Panc1 (cell line): ENCODE measurements around the gene GCH1.

Experiments used
- POLR2AphosphoS5 ChIP-seq: IDR thresholded peaks from 2 replicates; pipeline ENCODE4 v1.6.1; 2012; ENCODE audit warnings: mild to moderate bottlenecking, low read depth, low read length, moderate library complexity
- SIN3A ChIP-seq: IDR thresholded peaks from 2 replicates; pipeline ENCODE4 v1.6.1; 2012; ENCODE audit warnings: low read depth, mild to moderate bottlenecking, low read length, moderate library complexity, borderline replicate concordance; ENCODE audit not compliant: insufficient read depth
- TCF7L2 ChIP-seq: IDR thresholded peaks from 2 replicates; pipeline ENCODE4 v1.6.1; 2011; ENCODE audit warnings: mild to moderate bottlenecking, low read depth, low read length, inconsistent platforms
- TF ChIP-seq, protein P1 (sequence below): fragments of 450-650 bp; IDR thresholded peaks from 2 replicates; pipeline ENCODE4 v1.5.1; 2017; ENCODE audit warnings: mild to moderate bottlenecking
- TF ChIP-seq, protein P2 (sequence below), 2 experiments: IDR thresholded peaks; 2 replicates each; pipeline ENCODE4 v1.6.1; 2011 to 2012; ENCODE audit warnings: low read depth in 2 of 2, control low read depth in 1 of 2, low read length in 1 of 2, mild to moderate bottlenecking in 1 of 2, moderate library complexity in 1 of 2; ENCODE audit not compliant: insufficient read depth in 1 of 2

GRCh38 chr14:54881761-54882401 is 20.7 kb downstream of the GCH1 start:
- TF ChIP-seq, protein P1, sequence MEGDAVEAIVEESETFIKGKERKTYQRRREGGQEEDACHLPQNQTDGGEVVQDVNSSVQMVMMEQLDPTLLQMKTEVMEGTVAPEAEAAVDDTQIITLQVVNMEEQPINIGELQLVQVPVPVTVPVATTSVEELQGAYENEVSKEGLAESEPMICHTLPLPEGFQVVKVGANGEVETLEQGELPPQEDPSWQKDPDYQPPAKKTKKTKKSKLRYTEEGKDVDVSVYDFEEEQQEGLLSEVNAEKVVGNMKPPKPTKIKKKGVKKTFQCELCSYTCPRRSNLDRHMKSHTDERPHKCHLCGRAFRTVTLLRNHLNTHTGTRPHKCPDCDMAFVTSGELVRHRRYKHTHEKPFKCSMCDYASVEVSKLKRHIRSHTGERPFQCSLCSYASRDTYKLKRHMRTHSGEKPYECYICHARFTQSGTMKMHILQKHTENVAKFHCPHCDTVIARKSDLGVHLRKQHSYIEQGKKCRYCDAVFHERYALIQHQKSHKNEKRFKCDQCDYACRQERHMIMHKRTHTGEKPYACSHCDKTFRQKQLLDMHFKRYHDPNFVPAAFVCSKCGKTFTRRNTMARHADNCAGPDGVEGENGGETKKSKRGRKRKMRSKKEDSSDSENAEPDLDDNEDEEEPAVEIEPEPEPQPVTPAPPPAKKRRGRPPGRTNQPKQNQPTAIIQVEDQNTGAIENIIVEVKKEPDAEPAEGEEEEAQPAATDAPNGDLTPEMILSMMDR = no peak
- TF ChIP-seq POLR2AphosphoS5 (no peak), SIN3A (no peak), TCF7L2 (no peak)
- TF ChIP-seq, protein P2, sequence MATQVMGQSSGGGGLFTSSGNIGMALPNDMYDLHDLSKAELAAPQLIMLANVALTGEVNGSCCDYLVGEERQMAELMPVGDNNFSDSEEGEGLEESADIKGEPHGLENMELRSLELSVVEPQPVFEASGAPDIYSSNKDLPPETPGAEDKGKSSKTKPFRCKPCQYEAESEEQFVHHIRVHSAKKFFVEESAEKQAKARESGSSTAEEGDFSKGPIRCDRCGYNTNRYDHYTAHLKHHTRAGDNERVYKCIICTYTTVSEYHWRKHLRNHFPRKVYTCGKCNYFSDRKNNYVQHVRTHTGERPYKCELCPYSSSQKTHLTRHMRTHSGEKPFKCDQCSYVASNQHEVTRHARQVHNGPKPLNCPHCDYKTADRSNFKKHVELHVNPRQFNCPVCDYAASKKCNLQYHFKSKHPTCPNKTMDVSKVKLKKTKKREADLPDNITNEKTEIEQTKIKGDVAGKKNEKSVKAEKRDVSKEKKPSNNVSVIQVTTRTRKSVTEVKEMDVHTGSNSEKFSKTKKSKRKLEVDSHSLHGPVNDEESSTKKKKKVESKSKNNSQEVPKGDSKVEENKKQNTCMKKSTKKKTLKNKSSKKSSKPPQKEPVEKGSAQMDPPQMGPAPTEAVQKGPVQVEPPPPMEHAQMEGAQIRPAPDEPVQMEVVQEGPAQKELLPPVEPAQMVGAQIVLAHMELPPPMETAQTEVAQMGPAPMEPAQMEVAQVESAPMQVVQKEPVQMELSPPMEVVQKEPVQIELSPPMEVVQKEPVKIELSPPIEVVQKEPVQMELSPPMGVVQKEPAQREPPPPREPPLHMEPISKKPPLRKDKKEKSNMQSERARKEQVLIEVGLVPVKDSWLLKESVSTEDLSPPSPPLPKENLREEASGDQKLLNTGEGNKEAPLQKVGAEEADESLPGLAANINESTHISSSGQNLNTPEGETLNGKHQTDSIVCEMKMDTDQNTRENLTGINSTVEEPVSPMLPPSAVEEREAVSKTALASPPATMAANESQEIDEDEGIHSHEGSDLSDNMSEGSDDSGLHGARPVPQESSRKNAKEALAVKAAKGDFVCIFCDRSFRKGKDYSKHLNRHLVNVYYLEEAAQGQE (IDR thresholded peaks at IDR 0.05; ENCODE audit: insufficient read depth in 1 of 2, low read depth in 2 of 2, low read length in 1 of 2) = no peak
